ENCODE measurements around the gene PLCB3.

The PLCB3 gene

DNA sequence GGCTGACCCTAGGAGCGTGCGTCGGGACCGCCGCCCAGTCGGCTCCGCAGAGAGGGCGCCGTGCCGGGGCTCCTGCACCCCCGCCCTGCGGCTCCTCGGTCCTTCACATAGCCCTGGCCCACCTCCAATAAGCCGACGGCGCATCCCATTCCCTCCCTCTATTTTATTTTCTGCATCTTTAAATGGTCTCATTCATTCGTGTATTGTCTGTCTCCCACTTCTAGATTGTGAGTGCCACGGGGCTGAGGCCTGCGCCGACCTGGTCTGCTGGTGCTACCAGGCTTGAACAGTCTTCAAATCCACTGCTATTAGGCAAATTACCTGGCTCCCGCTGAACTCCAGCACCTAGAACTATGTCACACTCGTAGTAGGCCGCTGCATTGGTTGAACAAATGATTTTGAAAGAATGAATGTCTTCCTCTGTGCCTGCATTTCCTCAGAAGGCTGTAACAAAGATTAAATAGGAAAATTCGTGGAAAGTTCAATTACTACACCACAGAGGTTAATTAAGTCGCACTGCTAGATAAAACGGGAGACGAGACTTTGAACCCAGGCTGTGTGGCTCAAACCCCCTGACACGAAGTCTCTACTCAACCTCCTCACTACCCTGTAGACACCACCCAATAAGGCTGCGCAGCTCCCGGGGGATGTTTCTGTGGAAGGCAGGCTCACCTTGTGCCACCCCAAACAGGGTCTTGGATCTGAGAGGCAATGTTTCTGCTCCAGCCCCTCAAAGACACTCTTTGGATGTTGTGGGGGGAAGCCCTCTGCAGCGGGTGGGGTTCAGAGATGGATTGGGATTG is 3.4 kb upstream of the PLCB3 start:
- in situ Hi-C loops (cut with MboI; ENCODE audit: low sequenced_read_pairs) = loop anchor here (25.0 kb wide), 1 partner anchor 89 kb away; the partner anchor contains the start of gene CCDC88B

GRCh38 chr11:64248578-64248977 is 2.8 kb upstream of the PLCB3 start:
- in situ Hi-C loops (cut with MboI; ENCODE audit: low sequenced_read_pairs) = loop anchor here (25.0 kb wide), 1 partner anchor 89 kb away; the partner anchor contains the start of gene CCDC88B

DNA sequence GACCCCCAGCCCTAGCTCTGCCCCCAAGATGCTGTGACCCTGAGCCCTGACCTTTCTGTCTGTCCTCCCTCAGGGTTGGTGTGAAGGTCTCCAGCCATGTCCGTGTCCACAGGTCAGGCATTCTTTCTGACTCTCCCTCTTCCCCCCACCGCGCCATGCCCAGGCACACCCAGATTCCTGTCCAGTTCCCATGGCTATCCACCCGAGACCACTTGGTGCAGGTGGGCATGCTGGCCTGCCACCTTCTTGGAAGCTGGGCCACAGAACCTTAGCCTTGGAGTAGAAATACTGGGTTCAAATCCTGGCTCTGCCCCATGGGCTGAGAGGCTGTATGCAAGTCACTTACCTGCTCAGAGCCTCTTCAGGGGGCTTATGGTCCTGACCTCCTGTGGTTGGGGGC is 2.3 kb upstream of the PLCB3 start:
- in situ Hi-C loops (cut with MboI; ENCODE audit: low sequenced_read_pairs) = loop anchor here (25.0 kb wide), 1 partner anchor 88 kb away; the partner anchor contains the start of gene CCDC88B

- in situ Hi-C loops (cut with MboI; ENCODE audit: low sequenced_read_pairs) = loop anchor here (25.0 kb wide), 1 partner anchor 88 kb away; the partner anchor contains the start of gene CCDC88B
Observed at GRCh38 chr11:64249563-64250414, 1.5 kb upstream of the PLCB3 start.

GRCh38 chr11:64250415-64251015 is 815 bp upstream of the PLCB3 start:
- in situ Hi-C loops (cut with MboI; ENCODE audit: low sequenced_read_pairs) = no loop called here

GRCh38 chr11:64251753-64252002 is 348 bp downstream of the PLCB3 start:
- in situ Hi-C loops (cut with MboI; ENCODE audit: low sequenced_read_pairs) = no loop called here

DNA sequence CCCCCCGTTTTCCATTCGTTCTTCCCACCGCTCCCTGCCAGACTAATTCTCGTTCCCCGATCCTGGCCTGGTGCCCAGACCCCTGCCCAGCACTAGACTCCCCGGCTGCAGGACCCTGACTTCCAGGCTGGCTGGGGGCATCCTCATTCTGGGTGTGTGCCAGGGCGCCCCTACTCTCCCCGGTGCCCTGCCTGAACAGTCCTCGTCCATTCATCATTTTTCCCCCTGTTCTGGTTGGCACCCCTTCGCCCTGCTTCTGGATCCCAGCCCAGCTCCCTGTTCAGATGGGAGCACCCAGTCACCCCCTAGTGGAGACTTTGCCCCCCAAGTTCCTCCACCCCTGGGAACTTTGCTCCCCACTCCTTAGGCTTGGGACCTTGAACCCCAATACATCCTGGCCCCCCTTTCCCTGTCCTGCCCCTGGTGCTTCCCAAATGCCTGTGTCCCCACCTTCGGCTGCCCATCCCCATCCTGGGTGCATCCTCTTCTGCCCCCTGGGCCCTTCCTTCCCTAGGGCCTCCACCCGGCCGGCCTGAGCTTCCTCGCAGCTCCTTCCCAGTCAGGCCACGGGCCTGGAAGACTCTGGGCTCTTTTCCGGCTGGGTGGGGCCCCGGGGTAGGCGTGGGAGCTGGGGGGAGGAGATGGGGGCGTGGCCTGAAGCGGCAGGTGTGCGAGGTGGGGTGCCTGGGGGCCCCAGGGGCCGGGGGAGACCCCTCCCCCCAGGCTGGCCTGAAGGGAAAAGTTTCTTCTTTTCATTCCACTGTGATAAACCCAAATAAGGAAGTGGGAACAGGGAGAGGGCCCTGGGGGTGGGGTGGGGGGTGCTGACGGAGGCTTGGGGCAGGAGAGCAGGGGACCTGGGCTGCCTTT is 908 bp downstream of the PLCB3 start:
- in situ Hi-C loops (cut with MboI; ENCODE audit: low sequenced_read_pairs) = no loop called here

GRCh38 chr11:64253043-64253442 is 1.7 kb downstream of the PLCB3 start:
- in situ Hi-C loops (cut with MboI; ENCODE audit: low sequenced_read_pairs) = no loop called here

- in situ Hi-C loops (cut with MboI; ENCODE audit: low sequenced_read_pairs) = no loop called here
Observed at GRCh38 chr11:64253481-64253880, 2.2 kb downstream of the PLCB3 start.

DNA sequence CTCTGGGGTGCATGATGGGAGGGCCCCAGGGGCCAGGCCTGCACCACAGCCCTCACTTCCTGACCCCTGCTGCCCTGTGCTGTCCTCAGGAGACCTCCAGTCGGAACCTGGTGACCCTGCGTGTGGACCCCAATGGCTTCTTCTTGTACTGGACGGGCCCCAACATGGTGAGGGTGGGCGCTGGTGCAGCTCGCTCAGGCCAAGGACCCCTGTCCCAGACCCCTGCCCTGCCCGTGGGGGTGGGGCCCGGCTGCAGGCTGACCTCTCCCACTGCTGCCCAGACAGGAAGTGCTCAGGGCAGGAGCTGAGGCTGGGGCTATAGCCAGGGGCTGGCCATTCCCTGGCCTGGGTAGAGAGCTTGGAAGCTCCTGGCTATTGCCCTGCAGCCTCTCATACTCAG is 3.0 kb downstream of the PLCB3 start:
- in situ Hi-C loops (cut with MboI; ENCODE audit: low sequenced_read_pairs) = no loop called here

GRCh38 chr11:64255135-64256128 is 4.1 kb downstream of the PLCB3 start:
- in situ Hi-C loops (cut with MboI; ENCODE audit: low sequenced_read_pairs) = no loop called here

DNA sequence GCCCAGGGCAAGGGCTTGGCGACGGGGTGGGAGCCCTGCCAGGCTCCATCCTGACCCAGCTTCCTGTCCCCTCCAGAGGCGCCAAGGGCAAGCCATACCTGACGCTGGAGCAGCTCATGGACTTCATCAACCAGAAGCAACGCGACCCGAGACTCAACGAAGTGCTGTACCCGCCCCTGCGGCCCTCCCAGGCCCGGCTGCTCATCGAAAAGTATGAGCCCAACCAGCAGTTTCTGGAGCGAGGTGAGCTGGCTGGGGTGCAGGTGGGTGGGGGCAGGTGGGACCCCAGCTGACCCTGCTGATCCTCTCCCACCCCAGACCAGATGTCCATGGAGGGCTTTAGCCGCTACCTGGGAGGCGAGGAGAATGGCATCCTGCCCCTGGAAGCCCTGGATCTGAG is 5.0 kb downstream of the PLCB3 start:
- in situ Hi-C loops (cut with MboI; ENCODE audit: low sequenced_read_pairs) = no loop called here

DNA sequence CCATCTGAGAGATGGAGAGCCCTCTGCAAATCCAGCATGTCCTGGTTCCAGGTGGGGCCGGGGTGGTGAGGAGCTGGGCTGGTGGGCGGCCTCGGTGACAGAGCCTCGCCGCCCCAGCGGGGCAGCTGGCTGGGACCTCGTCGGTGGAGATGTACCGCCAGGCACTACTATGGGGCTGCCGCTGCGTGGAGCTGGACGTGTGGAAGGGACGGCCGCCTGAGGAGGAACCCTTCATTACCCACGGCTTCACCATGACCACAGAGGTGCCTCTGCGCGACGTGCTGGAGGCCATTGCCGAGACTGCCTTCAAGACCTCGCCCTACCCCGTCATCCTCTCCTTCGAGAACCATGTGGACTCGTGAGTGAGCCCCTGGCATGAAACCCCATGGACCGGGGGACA is 7.0 kb downstream of the PLCB3 start:
- in situ Hi-C loops (cut with MboI; ENCODE audit: low sequenced_read_pairs) = no loop called here

DNA sequence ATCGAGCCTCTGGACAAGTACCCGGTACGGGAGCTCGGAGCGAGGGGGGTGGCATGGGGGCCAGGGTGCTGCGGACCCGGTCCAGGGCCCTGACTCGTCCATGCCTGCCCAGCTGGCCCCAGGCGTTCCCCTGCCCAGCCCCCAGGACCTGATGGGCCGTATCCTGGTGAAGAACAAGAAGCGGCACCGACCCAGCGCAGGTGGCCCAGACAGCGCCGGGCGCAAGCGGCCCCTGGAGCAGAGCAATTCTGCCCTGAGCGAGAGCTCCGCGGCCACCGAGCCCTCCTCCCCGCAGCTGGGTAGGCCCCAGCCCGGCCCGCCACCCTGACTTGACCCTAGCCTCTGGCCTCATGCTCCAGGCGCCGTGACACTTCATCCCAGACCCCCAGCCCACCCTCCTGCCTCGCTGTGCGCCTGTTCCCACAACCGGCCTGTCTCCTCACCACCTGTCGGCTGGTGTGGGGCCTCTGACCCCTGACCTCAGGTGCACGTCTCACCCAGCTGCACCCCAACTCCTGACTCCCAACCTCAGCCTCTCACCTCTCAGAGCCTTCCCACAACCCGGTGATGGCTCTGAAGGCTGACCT is 7.7 kb downstream of the PLCB3 start:
- in situ Hi-C loops (cut with MboI; ENCODE audit: low sequenced_read_pairs) = no loop called here

DNA sequence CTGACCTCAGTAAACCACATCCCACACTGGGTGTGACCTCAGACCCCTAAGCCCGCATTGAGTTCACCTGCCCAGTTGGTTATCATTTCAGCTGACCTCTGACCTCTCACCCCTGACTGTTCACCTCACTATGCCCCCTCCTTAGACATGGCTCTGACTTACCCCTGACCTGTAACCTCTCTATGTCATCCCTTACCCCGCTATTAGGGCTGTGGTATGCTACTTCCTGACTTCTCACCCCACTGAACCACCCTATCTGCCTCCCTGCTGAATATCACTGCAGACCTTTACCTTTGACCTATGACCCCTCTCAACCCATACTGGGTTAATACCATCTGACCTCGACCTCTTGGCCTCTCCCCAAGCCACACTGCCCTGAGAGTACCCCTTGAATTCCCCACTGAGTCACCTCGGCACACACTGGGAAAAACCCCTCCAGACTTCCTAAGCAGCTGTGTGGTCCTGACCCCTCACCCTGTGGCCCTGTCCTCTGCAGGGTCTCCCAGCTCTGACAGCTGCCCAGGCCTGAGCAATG is 8.3 kb downstream of the PLCB3 start:
- in situ Hi-C loops (cut with MboI; ENCODE audit: low sequenced_read_pairs) = no loop called here

DNA sequence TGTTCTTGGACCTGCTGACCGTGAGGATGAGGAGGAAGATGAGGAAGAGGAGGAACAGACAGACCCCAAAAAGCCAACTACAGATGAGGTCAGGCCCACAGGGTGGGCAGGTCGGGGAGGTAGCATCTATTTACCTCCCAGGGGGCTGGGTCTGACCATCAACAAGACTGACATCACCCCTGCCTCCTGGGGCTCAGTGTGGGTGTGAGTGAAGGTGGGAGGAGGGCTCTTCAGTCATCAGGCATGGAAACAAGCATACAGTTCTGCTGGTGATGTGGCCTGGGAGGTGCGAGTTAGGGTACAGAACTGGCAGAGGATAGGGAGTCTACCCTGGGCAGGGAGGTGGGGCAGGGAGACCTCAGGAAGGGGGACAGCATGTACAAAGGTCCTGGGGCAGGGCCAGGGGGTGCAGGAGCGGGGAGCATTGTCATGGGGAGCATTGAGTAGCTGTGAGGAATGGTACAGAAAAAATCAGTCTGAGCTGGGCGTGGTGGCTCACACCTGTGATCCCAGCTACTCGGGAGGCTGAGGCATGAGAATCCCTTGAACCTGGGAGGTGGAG is 8.9 kb downstream of the PLCB3 start:
- in situ Hi-C loops (cut with MboI; ENCODE audit: low sequenced_read_pairs) = no loop called here

DNA sequence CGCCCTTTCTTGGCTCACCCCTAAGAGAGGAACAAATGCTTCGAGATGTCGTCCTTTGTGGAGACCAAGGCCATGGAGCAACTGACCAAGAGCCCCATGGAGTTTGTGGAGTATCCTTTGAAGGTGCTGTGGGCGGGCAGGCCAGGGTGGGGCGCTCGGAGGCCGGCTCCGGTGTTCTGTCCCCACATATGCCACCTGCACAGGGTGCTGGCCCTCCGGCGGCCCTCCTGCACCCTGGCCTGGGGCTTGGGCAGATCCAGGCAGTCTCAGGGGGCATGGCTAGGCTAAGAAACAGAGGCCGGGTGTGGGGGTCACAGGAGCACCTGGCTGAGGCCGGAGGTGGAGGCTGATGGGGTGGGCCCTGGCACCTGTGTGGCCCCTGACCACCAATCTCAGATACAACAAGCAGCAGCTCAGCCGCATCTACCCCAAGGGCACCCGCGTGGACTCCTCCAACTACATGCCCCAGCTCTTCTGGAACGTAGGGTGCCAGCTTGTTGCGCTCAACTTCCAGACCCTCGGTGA is 10.3 kb downstream of the PLCB3 start:
- in situ Hi-C loops (cut with MboI; ENCODE audit: low sequenced_read_pairs) = no loop called here

- in situ Hi-C loops (cut with MboI; ENCODE audit: low sequenced_read_pairs) = no loop called here
Observed at GRCh38 chr11:64262271-64263002, 11.1 kb downstream of the PLCB3 start.

Measured in HL-60/S4 treated with phorbol 12-myristate 13-acetate at 8.2 ng/mL for 4 days and 3 days (cell line).